Gastroesophageal sphincter (tissue), 3 donors: Measurements from ENCODE around the gene FBXO31.

Experiments used
- EP300 ChIP-seq: sonication (generic); formaldehyde crosslinking; IDR thresholded peaks from one replicate; pipeline ENCODE4 v1.6.1; 2017; ENCODE audit warnings: antibody characterized with exemption, mild to moderate bottlenecking
- POLR2A ChIP-seq, 2 donors: fragments of 450-650 bp; IDR thresholded peaks; one replicate each; pipeline ENCODE4 v1.6.1; 2017; ENCODE audit warnings: antibody characterized with exemption in 2 of 2, mild to moderate bottlenecking in 2 of 2, moderate library complexity in 1 of 2
- POLR2AphosphoS5 ChIP-seq: sonication (generic); formaldehyde crosslinking; IDR thresholded peaks from one replicate; pipeline ENCODE4 v1.6.1; 2017; ENCODE audit warnings: antibody characterized with exemption
- TF ChIP-seq, protein P1 (sequence below), 4 experiments: fragments of 200-600 bp in 2 of 4; fragments of 450-650 bp in 2 of 4; sonication (generic) in 1 of 4; IDR thresholded peaks; one replicate each; pipeline ENCODE4 v1.5.1; 2017 to 2019; ENCODE audit warnings: antibody characterized with exemption in 4 of 4, mild to moderate bottlenecking in 2 of 4, moderate library complexity in 2 of 4

DNA sequence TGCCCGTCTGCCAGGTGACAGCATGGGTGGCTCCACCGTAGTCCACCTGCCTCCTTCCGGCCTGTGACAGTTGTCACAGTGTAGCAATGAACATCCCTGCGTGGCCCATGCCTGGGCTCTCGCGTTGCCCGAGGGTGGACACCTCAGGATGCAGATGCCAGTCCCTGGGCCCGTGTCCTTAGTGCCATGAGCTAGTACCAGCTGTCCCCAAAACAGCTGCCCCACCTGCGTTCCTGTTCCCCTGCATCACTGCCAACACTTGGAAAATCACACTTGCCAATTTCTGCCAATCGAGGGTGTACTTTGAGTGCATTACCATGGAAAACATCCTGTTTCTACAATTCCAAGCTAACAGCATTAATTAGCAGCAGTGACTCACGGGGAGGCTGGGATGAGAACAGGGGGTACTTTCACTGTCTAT is 57.4 kb downstream of the FBXO31 start:
- TF ChIP-seq, protein P1, sequence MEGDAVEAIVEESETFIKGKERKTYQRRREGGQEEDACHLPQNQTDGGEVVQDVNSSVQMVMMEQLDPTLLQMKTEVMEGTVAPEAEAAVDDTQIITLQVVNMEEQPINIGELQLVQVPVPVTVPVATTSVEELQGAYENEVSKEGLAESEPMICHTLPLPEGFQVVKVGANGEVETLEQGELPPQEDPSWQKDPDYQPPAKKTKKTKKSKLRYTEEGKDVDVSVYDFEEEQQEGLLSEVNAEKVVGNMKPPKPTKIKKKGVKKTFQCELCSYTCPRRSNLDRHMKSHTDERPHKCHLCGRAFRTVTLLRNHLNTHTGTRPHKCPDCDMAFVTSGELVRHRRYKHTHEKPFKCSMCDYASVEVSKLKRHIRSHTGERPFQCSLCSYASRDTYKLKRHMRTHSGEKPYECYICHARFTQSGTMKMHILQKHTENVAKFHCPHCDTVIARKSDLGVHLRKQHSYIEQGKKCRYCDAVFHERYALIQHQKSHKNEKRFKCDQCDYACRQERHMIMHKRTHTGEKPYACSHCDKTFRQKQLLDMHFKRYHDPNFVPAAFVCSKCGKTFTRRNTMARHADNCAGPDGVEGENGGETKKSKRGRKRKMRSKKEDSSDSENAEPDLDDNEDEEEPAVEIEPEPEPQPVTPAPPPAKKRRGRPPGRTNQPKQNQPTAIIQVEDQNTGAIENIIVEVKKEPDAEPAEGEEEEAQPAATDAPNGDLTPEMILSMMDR (IDR thresholded peaks at IDR 0.05) = no peak
- TF ChIP-seq POLR2AphosphoS5 (no peak), POLR2A (IDR thresholded peaks at IDR 0.05) (no peak), EP300 (no peak)
